KMS-11 (cell line): ENCODE measurements around the gene ZXDC.

ENCODE experiments used
- H2AFZ ChIP-seq: fragments of 200-600 bp; sonication (generic); 2 replicates; pipeline ENCODE4 v1.6.1; 2016; ENCODE audit warnings: antibody characterized with exemption, mixed run types, low read depth
- H3K27ac ChIP-seq: fragments of 200-600 bp; sonication (generic); 2 replicates; pipeline ENCODE4 v1.6.1; 2016; ENCODE audit warnings: mild to moderate bottlenecking, mixed run types
- H3K27me3 ChIP-seq: fragments of 200-600 bp; sonication (generic); 2 replicates; pipeline ENCODE4 v1.6.1; 2017; ENCODE audit warnings: mild to moderate bottlenecking, low read depth, mixed run types, moderate library complexity; ENCODE audit not compliant: insufficient read depth
- H3K36me3 ChIP-seq: fragments of 200-600 bp; sonication (generic); 2 replicates; pipeline ENCODE4 v1.6.1; 2017; ENCODE audit warnings: mild to moderate bottlenecking, mixed run types; ENCODE audit not compliant: insufficient read depth
- H3K4me1 ChIP-seq: fragments of 200-600 bp; sonication (generic); 2 replicates; pipeline ENCODE4 v1.6.1; 2016; ENCODE audit warnings: mild to moderate bottlenecking, low read depth, mixed run types; ENCODE audit not compliant: poor library complexity, severe bottlenecking
- H3K4me2 ChIP-seq: fragments of 200-600 bp; sonication (generic); 2 replicates; pipeline ENCODE4 v1.7.0; 2016; ENCODE audit warnings: mild to moderate bottlenecking, mixed run types
- H3K4me3 ChIP-seq: fragments of 200-600 bp; sonication (generic); IDR thresholded peaks from 2 replicates; pipeline ENCODE4 v1.6.1; 2017; ENCODE audit warnings: low read depth, low read length, mixed read lengths; ENCODE audit not compliant: insufficient read depth
- H3K79me2 ChIP-seq: fragments of 200-600 bp; sonication (generic); 2 replicates; pipeline ENCODE4 v1.6.1; 2016; ENCODE audit warnings: low read depth, mixed run types; ENCODE audit not compliant: insufficient read depth
- H3K9ac ChIP-seq: fragments of 200-600 bp; sonication (generic); 2 replicates; pipeline ENCODE4 v1.6.1; 2016; ENCODE audit warnings: mild to moderate bottlenecking, mixed run types
- H4K20me1 ChIP-seq: fragments of 200-600 bp; sonication (generic); 2 replicates; pipeline ENCODE4 v1.6.1; 2016; ENCODE audit warnings: mild to moderate bottlenecking, mixed run types; ENCODE audit not compliant: insufficient read depth
- TF ChIP-seq, protein P1 (sequence below): fragments of 200-600 bp; sonication (generic); conservative IDR thresholded peaks from 2 replicates; pipeline ENCODE4 v1.6.1; 2017; ENCODE audit warnings: low read depth, mild to moderate bottlenecking, antibody characterized with exemption, low read length, moderate library complexity, mixed read lengths

The ZXDC gene, protein sequence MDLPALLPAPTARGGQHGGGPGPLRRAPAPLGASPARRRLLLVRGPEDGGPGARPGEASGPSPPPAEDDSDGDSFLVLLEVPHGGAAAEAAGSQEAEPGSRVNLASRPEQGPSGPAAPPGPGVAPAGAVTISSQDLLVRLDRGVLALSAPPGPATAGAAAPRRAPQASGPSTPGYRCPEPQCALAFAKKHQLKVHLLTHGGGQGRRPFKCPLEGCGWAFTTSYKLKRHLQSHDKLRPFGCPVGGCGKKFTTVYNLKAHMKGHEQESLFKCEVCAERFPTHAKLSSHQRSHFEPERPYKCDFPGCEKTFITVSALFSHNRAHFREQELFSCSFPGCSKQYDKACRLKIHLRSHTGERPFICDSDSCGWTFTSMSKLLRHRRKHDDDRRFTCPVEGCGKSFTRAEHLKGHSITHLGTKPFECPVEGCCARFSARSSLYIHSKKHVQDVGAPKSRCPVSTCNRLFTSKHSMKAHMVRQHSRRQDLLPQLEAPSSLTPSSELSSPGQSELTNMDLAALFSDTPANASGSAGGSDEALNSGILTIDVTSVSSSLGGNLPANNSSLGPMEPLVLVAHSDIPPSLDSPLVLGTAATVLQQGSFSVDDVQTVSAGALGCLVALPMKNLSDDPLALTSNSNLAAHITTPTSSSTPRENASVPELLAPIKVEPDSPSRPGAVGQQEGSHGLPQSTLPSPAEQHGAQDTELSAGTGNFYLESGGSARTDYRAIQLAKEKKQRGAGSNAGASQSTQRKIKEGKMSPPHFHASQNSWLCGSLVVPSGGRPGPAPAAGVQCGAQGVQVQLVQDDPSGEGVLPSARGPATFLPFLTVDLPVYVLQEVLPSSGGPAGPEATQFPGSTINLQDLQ

DNA sequence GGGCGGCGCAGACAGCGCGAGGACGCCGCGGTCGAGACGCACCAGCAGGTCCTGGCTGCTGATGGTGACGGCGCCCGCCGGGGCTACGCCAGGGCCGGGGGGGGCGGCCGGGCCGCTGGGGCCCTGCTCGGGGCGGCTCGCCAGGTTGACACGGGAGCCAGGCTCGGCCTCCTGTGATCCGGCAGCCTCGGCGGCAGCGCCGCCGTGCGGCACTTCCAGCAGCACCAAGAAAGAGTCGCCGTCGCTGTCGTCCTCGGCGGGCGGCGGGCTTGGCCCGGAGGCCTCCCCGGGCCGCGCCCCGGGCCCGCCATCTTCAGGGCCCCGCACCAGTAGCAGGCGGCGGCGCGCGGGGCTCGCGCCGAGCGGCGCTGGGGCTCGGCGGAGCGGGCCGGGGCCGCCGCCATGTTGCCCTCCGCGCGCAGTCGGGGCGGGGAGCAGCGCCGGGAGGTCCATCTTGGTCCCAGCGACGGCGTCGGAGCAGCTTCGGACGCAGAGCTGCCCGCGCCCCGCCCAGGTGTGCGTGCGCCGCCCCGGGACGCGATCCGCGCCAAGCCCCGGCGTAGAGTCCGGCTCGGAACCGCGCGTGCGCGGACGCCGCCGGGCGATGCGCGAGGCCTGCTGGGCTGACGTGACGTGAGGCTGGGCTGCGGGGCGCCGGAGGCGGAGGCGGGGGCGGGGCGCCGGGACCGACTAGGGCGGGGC is at the start of gene ZXDC:
TSS of gene ZXDC (minus strand) at position 479 of the 702 bp plus-strand sequence. CDS start at position 453, 26 bp downstream.
- Histone ChIP-seq H3K4me1 (peaks cover 26% of the 10 kb centered on the region), H3K9ac (peak within 1 kb of the TSS; percentile 53; the same call in 1 of the 2 replicates), H2AFZ (peak within 1 kb of the TSS; percentile 100), H3K79me2 (peaks cover 36% of the 10 kb centered on the region), H3K4me2 (peak within 1 kb of the TSS; percentile 65), H4K20me1 (no peaks in the 10 kb centered on the region), H3K36me3 (peaks cover 6% of the 10 kb centered on the region; the same call in 1 of the 2 replicates), H3K27me3 (no peaks in the 10 kb centered on the region), H3K27ac (peak within 1 kb of the TSS; percentile 46), H3K4me3 (peak within 1 kb of the TSS; percentile 59)
- TF ChIP-seq, protein P1, sequence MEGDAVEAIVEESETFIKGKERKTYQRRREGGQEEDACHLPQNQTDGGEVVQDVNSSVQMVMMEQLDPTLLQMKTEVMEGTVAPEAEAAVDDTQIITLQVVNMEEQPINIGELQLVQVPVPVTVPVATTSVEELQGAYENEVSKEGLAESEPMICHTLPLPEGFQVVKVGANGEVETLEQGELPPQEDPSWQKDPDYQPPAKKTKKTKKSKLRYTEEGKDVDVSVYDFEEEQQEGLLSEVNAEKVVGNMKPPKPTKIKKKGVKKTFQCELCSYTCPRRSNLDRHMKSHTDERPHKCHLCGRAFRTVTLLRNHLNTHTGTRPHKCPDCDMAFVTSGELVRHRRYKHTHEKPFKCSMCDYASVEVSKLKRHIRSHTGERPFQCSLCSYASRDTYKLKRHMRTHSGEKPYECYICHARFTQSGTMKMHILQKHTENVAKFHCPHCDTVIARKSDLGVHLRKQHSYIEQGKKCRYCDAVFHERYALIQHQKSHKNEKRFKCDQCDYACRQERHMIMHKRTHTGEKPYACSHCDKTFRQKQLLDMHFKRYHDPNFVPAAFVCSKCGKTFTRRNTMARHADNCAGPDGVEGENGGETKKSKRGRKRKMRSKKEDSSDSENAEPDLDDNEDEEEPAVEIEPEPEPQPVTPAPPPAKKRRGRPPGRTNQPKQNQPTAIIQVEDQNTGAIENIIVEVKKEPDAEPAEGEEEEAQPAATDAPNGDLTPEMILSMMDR = no peak; the same call in 1 of the 2 replicates

DNA sequence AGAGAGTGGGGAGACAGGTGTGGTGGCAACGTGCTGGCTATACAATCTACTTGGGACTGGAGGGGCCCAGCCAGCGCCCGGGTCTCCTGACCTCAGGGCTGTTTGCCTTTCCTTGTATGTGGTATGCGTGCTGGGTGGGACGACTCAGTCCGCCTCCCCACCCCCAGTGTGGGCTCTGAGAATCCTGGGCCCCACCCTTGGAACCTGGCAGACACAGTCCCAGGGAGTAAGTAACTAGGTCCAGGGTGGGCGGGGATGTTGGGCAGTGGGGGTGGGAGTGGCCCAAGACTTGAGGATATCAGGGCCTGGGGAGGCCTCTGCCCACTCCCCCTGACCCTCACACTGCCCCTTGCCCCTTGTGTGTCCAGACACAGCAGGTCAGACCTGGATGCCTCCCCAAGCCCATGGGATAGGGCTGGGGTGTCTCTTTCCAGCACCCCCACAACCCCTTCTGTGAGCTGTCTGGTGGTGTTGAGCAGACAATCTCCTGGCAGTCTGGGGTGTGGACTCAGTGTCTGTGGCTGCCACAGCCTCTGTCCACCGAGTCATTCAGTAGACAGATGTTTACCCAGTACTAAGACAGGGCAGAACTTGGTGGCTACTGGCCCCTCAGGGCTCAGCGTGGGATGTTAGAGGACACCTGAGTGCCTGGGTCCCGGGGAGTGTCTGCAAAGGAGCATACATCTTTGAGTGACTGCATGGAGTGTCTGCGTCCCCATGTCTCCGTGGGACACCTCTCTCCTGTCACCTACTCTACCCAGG is 49.6 kb upstream of the ZXDC start:
- no peak overlapping the region for H3K4me3 ChIP-seq
- TF ChIP-seq, protein P1 = no peak
- H3K4me1 ChIP-seq = no peaks in the 10 kb centered on the region
- no peaks in the 10 kb centered on the region for H3K36me3 ChIP-seq
- 0 out of 2 replicates have a peak, but pooled peaks cover 2% of the 10 kb centered on the region for H3K27me3 ChIP-seq
- no peaks in the 10 kb centered on the region for H4K20me1 ChIP-seq
- no peak overlapping the region for H2AFZ ChIP-seq
- no peak overlapping the region for H3K27ac ChIP-seq
- no peak overlapping the region for H3K9ac ChIP-seq
- no peaks in the 10 kb centered on the region for H3K79me2 ChIP-seq
- H3K4me2 ChIP-seq = no peak overlapping the region

DNA sequence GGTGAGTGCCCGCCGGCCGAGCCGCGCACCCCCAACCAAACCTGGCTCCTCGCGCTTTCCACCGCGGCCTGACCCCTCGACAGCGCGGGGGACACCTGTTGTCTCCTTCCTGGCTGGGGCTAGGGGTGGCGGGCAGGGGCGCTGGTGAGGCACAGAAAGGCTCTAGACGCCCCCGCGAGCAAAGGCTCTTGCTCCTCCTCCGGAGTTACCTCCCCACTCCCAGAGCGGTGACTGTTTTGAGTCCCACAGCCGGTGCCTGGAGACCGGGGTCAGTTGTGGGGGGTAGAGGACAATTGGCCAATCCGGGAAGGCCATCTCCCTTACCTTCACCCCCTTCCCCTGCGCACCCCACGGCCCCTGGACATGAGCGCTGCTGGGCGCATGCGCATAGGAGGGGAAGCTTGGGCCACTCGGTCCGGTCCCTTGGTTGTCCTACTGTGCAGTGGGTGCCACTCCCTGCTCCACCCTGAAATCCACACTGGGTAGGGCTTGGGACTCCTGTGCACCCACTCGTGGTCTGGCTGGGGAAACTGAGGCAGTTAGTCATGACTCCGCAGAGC is 48.8 kb upstream of the ZXDC start:
- Histone ChIP-seq H3K27me3 (0 out of 2 replicates have a peak, but pooled peaks cover 2% of the 10 kb centered on the region), H3K79me2 (no peaks in the 10 kb centered on the region), H3K27ac (no peak overlapping the region), H3K9ac (no peak overlapping the region), H3K4me2 (no peak overlapping the region), H3K4me1 (no peaks in the 10 kb centered on the region), H4K20me1 (no peaks in the 10 kb centered on the region), H3K36me3 (no peaks in the 10 kb centered on the region), H2AFZ (no peak overlapping the region), H3K4me3 (no peak overlapping the region)
- TF ChIP-seq, protein P1 = no peak
